Inflammatory macrophage treated with lipopolysaccharide for 1 hour (primary cell): ENCODE results near the gene RAB6C.
"Not testable (repeated sequence)": the region's sequence is repeated elsewhere in the genome, so short reads cannot be mapped to it uniquely, and the experiment has no call there.

Experiments
- DNase-seq, 2 donors: peaks; one replicate each; pipeline ENCODE4 v3.0.0-alpha.2; 2020 to 2022

Gene RAB6C

GRCh38 chr2:129979629-129980155, at the start of gene RAB6C:
RAB6C (plus strand) TSS chr2:129979666; CDS start chr2:129980116, 450 bp downstream.
- not testable (repeated sequence) for DNase-seq

GRCh38 chr2:129930451-129930850, 49.0 kb upstream of the RAB6C start:
- no peak for DNase-seq

- not testable (repeated sequence) for DNase-seq
Observed at GRCh38 chr2:129933387-129933786, 46.1 kb upstream of the RAB6C start.

GRCh38 chr2:129934044-129934822, 45.2 kb upstream of the RAB6C start:
- no peak for DNase-seq

GRCh38 chr2:129935118-129935517, 44.3 kb upstream of the RAB6C start:
- DNase-seq, result no peak

GRCh38 chr2:129936334-129936934, 43.0 kb upstream of the RAB6C start:
- DNase-seq, result peak; percentile 4 to 48

- DNase-seq, result not testable (repeated sequence)
Observed at GRCh38 chr2:129938850-129939471, 40.5 kb upstream of the RAB6C start.

GRCh38 chr2:129943456-129943855, 36.0 kb upstream of the RAB6C start:
- not testable (repeated sequence) for DNase-seq

GRCh38 chr2:129945557-129945956, 33.9 kb upstream of the RAB6C start:
- no peak for DNase-seq

- not testable (repeated sequence) for DNase-seq
Observed at GRCh38 chr2:129947712-129948111, 31.8 kb upstream of the RAB6C start.

GRCh38 chr2:129956171-129956570, 23.3 kb upstream of the RAB6C start:
- not testable (repeated sequence) for DNase-seq

- DNase-seq, result no peak
Observed at GRCh38 chr2:129957891-129958290, 21.6 kb upstream of the RAB6C start.

- not testable (repeated sequence) for DNase-seq
Observed at GRCh38 chr2:129958736-129959135, 20.7 kb upstream of the RAB6C start.

- not testable (repeated sequence) for DNase-seq
Observed at GRCh38 chr2:129968605-129969004, 10.9 kb upstream of the RAB6C start.

- DNase-seq, result no peak
Observed at GRCh38 chr2:129975016-129975774, 4.3 kb upstream of the RAB6C start.

GRCh38 chr2:129976969-129977368, 2.5 kb upstream of the RAB6C start:
- DNase-seq, result not testable (repeated sequence)

GRCh38 chr2:129977986-129978385, 1.5 kb upstream of the RAB6C start:
- no peak for DNase-seq

- peak in 1 of 2 donors; percentile 8 for DNase-seq
Observed at GRCh38 chr2:129980246-129980645, 780 bp downstream of the RAB6C start.

GRCh38 chr2:129981689-129982088, 2.2 kb downstream of the RAB6C start:
- DNase-seq, result not testable (repeated sequence)

- DNase-seq, result no peak
Observed at GRCh38 chr2:129984426-129984825, 5.0 kb downstream of the RAB6C start.

- DNase-seq, result not testable (repeated sequence)
Observed at GRCh38 chr2:129992415-129993006, 13.0 kb downstream of the RAB6C start.

GRCh38 chr2:129993151-129993550, 13.7 kb downstream of the RAB6C start:
- not testable (repeated sequence) for DNase-seq
